ENCODE data around the gene MTA2. TPM values are rescaled to one million over a fixed set of nuclear protein-coding genes. Genes with fewer than 3 reads are reported as not detected.

MTA2 gene
- total RNA-seq, 4 donors from 2014 or later: 107 to 125 (median 110) TPM

DNA sequence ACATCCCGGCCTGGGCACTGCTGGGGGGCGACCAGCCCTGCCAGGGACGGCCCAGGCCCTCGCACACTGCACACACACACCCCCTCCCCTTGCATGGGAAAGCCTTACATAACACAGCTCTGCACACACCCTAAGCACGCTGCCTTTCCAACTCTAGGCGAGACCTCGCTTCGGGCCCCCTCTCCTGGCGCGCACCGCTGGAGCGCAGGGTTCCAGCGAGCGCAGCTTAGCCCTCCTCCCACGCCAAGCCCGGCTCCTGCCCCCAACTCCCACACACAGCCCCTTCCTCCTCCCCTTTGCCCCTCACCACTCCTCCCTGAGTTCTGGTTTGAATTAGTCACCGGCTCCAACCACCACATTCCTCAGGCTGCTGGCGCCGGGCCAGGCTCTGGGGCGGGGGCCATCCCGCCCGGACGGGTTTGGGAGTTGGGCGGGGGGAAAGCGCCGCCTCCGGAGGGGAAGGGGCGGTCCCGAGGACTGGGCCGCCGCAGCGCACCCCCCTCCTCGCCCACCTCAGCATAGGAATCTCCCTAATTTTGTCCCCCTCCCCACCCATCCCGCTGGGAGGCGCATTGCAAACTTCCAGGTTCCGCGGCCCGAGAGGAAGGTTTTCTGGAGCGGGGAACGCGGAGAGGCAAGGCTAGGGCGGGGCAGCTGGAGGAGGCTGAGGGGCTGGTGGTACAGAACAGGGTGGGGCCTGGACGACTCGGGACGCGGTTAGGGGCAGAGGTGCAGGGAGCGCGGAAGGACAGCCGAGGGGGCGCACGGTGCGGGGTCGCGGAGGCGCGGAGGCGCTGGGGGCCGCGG is 56.0 kb downstream of the MTA2 start:
- no peaks in the 10 kb centered on the region for H3K36me3 ChIP-seq
- TF ChIP-seq POLR2AphosphoS5 (IDR thresholded peaks at IDR 0.05): peak in 2 of 3 donors; percentile 67 to 89
- TF ChIP-seq POLR2A (IDR thresholded peaks at IDR 0.05): peak in 1 of 2 donors; percentile 31
- no peak for TF ChIP-seq EP300 (IDR thresholded peaks at IDR 0.05)
- TF ChIP-seq, protein P1, sequence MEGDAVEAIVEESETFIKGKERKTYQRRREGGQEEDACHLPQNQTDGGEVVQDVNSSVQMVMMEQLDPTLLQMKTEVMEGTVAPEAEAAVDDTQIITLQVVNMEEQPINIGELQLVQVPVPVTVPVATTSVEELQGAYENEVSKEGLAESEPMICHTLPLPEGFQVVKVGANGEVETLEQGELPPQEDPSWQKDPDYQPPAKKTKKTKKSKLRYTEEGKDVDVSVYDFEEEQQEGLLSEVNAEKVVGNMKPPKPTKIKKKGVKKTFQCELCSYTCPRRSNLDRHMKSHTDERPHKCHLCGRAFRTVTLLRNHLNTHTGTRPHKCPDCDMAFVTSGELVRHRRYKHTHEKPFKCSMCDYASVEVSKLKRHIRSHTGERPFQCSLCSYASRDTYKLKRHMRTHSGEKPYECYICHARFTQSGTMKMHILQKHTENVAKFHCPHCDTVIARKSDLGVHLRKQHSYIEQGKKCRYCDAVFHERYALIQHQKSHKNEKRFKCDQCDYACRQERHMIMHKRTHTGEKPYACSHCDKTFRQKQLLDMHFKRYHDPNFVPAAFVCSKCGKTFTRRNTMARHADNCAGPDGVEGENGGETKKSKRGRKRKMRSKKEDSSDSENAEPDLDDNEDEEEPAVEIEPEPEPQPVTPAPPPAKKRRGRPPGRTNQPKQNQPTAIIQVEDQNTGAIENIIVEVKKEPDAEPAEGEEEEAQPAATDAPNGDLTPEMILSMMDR (IDR thresholded peaks at IDR 0.05): no peak
- H3K9me3 ChIP-seq: no peaks in the 10 kb centered on the region
- H3K27me3 ChIP-seq: no peaks in the 10 kb centered on the region
- peak overlapping the region; percentile 98 for H3K27ac ChIP-seq
- under 1% methylated on average over 49 of the region's 59 CpGs for WGBS
- H3K4me1 ChIP-seq: peaks cover 72% of the 10 kb centered on the region
- peak; percentile 97 for DNase-seq (ENCODE audit: low spot score in 2 of 2)
- H3K4me3 ChIP-seq: peak overlapping the region; percentile 77

GRCh38 chr11:62544581-62545436 is 56.9 kb downstream of the MTA2 start:
- TF ChIP-seq, protein P1 (IDR thresholded peaks at IDR 0.05): no peak
- no peak for TF ChIP-seq POLR2A (IDR thresholded peaks at IDR 0.05)
- no peak for TF ChIP-seq POLR2AphosphoS5 (IDR thresholded peaks at IDR 0.05)
- no peak for TF ChIP-seq EP300 (IDR thresholded peaks at IDR 0.05)
- Histone ChIP-seq H3K36me3 (no peaks in the 10 kb centered on the region), H3K4me1 (peaks cover 74% of the 10 kb centered on the region), H3K27ac (peak overlapping the region; percentile 98), H3K4me3 (peak overlapping the region; percentile 77), H3K27me3 (no peaks in the 10 kb centered on the region), H3K9me3 (no peaks in the 10 kb centered on the region)
- WGBS: under 1% methylated on average over 21 of the region's 32 CpGs
- DNase-seq (ENCODE audit: low spot score in 2 of 2): peak in 1 of 2 donors; percentile 76

GRCh38 chr11:62543680-62544444 is 57.8 kb downstream of the MTA2 start:
- WGBS: 6% methylated on average over 15 of the region's 22 CpGs
- Histone ChIP-seq H3K4me3 (peak overlapping the region; percentile 77), H3K9me3 (no peaks in the 10 kb centered on the region), H3K36me3 (no peaks in the 10 kb centered on the region), H3K27me3 (no peaks in the 10 kb centered on the region), H3K27ac (peak overlapping the region; percentile 98), H3K4me1 (peaks cover 74% of the 10 kb centered on the region)
- no peak for TF ChIP-seq POLR2AphosphoS5 (IDR thresholded peaks at IDR 0.05)
- no peak for TF ChIP-seq EP300 (IDR thresholded peaks at IDR 0.05)
- no peak for TF ChIP-seq POLR2A (IDR thresholded peaks at IDR 0.05)
- TF ChIP-seq, protein P1 (IDR thresholded peaks at IDR 0.05): no peak
- peak in 1 of 2 donors; percentile 76 for DNase-seq (ENCODE audit: low spot score in 2 of 2)

Other genes with a start within 250 kb of the MTA2 start
- gene SCGB1A1, start 182.8 kb downstream of the MTA2 start, total RNA-seq: not detected
- gene AHNAK, start 55.1 kb downstream of the MTA2 start, total RNA-seq: 1,000 to 10,000 TPM; 1,174 to 1,475 (median 1,322) TPM
- 1,000 to 10,000 TPM; 1,221 to 2,946 (median 2,495) TPM for gene EEF1G, start 28.0 kb downstream of the MTA2 start, total RNA-seq
- 10 to 100 TPM in 3 of 4 donors, 1 to 10 TPM in 1; 8.0 to 16.3 (median 12.5) TPM for gene TUT1, start 10.3 kb downstream of the MTA2 start, total RNA-seq
- gene EML3, start 10.9 kb upstream of the MTA2 start, total RNA-seq: 10 to 100 TPM; 43.1 to 74.8 (median 55.8) TPM
- gene ROM1, start 11.4 kb upstream of the MTA2 start, total RNA-seq: 1 to 10 TPM in 3 of 4 donors, under 1 TPM in 1; 0.80 to 4.9 (median 2.3) TPM
- 10 to 100 TPM; 29.9 to 54.1 (median 40.6) TPM for gene B3GAT3, start 20.1 kb upstream of the MTA2 start, total RNA-seq
- 100 to 1,000 TPM in 2 of 4 donors, 10 to 100 TPM in 2; 76.0 to 118 (median 102) TPM for gene GANAB, start 44.7 kb upstream of the MTA2 start, total RNA-seq
- 10 to 100 TPM; 17.7 to 35.1 (median 31.4) TPM for gene INTS5, start 51.4 kb upstream of the MTA2 start, total RNA-seq
- 10 to 100 TPM; 12.8 to 29.3 (median 25.7) TPM for gene C11orf98, start 63.3 kb upstream of the MTA2 start, total RNA-seq
- 1 to 10 TPM; 2.8 to 6.0 (median 4.2) TPM for gene CSKMT, start 63.4 kb upstream of the MTA2 start, total RNA-seq
- gene UQCC3, start 69.8 kb upstream of the MTA2 start, total RNA-seq: 10 to 100 TPM in 2 of 4 donors, 1 to 10 TPM in 2; 9.1 to 12.4 (median 9.8) TPM
- gene LBHD1, start 70.4 kb upstream of the MTA2 start, total RNA-seq: 1 to 10 TPM; 1.7 to 8.7 (median 3.3) TPM
- gene UBXN1, start 77.2 kb upstream of the MTA2 start, total RNA-seq: 100 to 1,000 TPM; 125 to 194 (median 143) TPM
- gene LRRN4CL, start 87.7 kb upstream of the MTA2 start, total RNA-seq: 1 to 10 TPM; 3.3 to 7.6 (median 5.9) TPM
- gene BSCL2, start 105.6 kb upstream of the MTA2 start, total RNA-seq: 10 to 100 TPM; 28.9 to 76.3 (median 59.3) TPM
- gene GNG3, start 105.8 kb upstream of the MTA2 start, total RNA-seq: under 1 TPM in 1 of 4 donors, not detected in 3; 0.68 TPM
- 10 to 100 TPM; 21.1 to 51.5 (median 33.6) TPM for gene HNRNPUL2, start 125.6 kb upstream of the MTA2 start, total RNA-seq
- 10 to 100 TPM; 16.3 to 42.3 (median 31.7) TPM for gene TTC9C, start 126.6 kb upstream of the MTA2 start, total RNA-seq
- gene ZBTB3, start 152.3 kb upstream of the MTA2 start, total RNA-seq: 10 to 100 TPM; 10.9 to 32.2 (median 14.3) TPM
- 100 to 1,000 TPM in 1 of 4 donors, 10 to 100 TPM in 3; 46.9 to 117 (median 52.1) TPM for gene POLR2G, start 159.7 kb upstream of the MTA2 start, total RNA-seq
- 10 to 100 TPM; 10.2 to 48.7 (median 21.9) TPM for gene TAF6L, start 169.5 kb upstream of the MTA2 start, total RNA-seq
- 10 to 100 TPM; 37.6 to 72.6 (median 59.8) TPM for gene TMEM179B, start 185.5 kb upstream of the MTA2 start, total RNA-seq
- gene TMEM223, start 190.1 kb upstream of the MTA2 start, total RNA-seq: 10 to 100 TPM; 15.9 to 30.2 (median 23.4) TPM
- gene NXF1, start 203.6 kb upstream of the MTA2 start, total RNA-seq: 100 to 1,000 TPM in 3 of 4 donors, 10 to 100 TPM in 1; 88.1 to 156 (median 115) TPM
- gene STX5, start 230.2 kb upstream of the MTA2 start, total RNA-seq: 10 to 100 TPM; 26.8 to 47.8 (median 43.2) TPM
- gene TEX54, start 231.0 kb upstream of the MTA2 start, total RNA-seq: not detected
- gene WDR74, start 237.7 kb upstream of the MTA2 start, total RNA-seq: 10 to 100 TPM; 63.3 to 79.8 (median 70.3) TPM

Measured in suprapubic skin (tissue), 4 donors.